ENCODE measurements around the gene CRNKL1. TPM values are rescaled to one million over a fixed set of nuclear protein-coding genes. Genes with fewer than 3 reads are reported as not detected.

Gene CRNKL1
- total and polyA plus RNA-seq, 2 donors (not counting 3 experiments of a cell fraction or from before 2014, with no cell fraction given): 4.9 to 22.3 TPM

DNA sequence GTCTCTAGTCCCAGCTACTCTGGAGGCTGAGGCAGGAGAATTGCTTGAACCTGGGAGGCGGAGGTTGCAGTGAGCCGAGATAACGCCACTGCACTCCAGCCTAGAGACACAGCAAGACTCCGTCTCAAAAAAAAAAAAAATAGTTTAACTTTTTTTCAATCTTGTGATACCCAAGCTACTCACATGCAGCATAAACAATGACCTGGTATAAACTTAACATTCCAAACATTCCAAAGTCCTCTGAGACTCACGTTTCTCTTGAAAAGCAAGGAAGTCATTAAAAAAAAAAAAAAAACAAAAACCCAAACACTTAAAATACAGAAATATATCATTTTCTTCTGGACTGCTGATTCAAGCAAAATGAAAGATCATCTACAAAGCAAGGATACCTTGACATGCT lies 14.3 kb downstream of the CRNKL1 start:
- POLR2A ChIA-PET: interaction anchor here (0.6 to 1.6 kb wide), 2 partner anchors 14 to 1449 kb away, joined by 5 to 11 read pairs; partner anchors contain the start of genes CFAP61 and CRNKL1
- Histone ChIP-seq H3K79me2 (ENCODE audit: control insufficient read depth, insufficient read depth, low read length) (no peaks in the 10 kb centered on the region), H3K9me1 (replicated peaks; ENCODE audit: control insufficient read depth, extremely low read depth, insufficient read depth, low read length) (no peaks in the 10 kb centered on the region), H3K36me3 (ENCODE audit: control insufficient read depth in 2 of 2, extremely low read depth in 1 of 2, insufficient read depth in 2 of 2, low read length in 2 of 2) (peaks cover 29 to 48% of the 10 kb centered on the region in 2 experiments), H3K9me3 (replicated peaks; ENCODE audit: control insufficient read depth, insufficient read depth, low read length) (no peaks in the 10 kb centered on the region), H3K9ac (replicated peaks; ENCODE audit: extremely low read depth, insufficient read depth, low read length) (no peak overlapping the region), H2AFZ (ENCODE audit: low read depth, low read length) (no peak overlapping the region), H3K27ac (ENCODE audit: insufficient read depth, low read depth, low read length) (peak overlapping the region; percentile 25), H3K4me2 (ENCODE audit: insufficient read depth, low read length) (peak overlapping the region; percentile 20), H3K27me3 (ENCODE audit: control insufficient read depth in 2 of 2, insufficient read depth in 2 of 2, low read length in 2 of 2) (no peaks in the 10 kb centered on the region), H3K4me3 (replicated peaks in 1 of 3; ENCODE audit: insufficient read depth in 1 of 3, low read depth in 1 of 3, low read length in 3 of 3) (no peak overlapping the region), H4K20me1 (replicated peaks; ENCODE audit: control insufficient read depth, extremely low read depth, insufficient read depth, low read length) (no peaks in the 10 kb centered on the region), H3K4me1 (ENCODE audit: control insufficient read depth, extremely low read depth, insufficient read depth, low read length) (peaks cover 19% of the 10 kb centered on the region)
- BruUV-seq (replicated peaks): no TSS peak
- CTCF ChIA-PET: interaction anchor here (1.3 to 2.2 kb wide), 3 partner anchors 15 to 345 kb away, joined by 3 to 6 read pairs (median 4); partner anchors contain the start of genes CFAP61, CRNKL1 and NAA20
- intact Hi-C loops (cut with micrococcal nuclease): loop anchor here (1.0 kb wide), 2 partner anchors 14 to 21 kb away; partner anchors contain the start of genes CFAP61, CRNKL1 and NAA20
- TF ChIP-seq FOS (IDR thresholded peaks at IDR 0.05; ENCODE audit: borderline replicate concordance, insufficient read depth, low read length) (no peak), MYC (IDR thresholded peaks at IDR 0.05; ENCODE audit: low read depth, low read length) (no peak), POLR2AphosphoS5 (IDR thresholded peaks at IDR 0.05; ENCODE audit: insufficient read depth, low read depth, low read length) (no peak), POLR2A (IDR thresholded peaks at IDR 0.05; ENCODE audit: low read depth, low read length) (no peak), GATA2 (IDR thresholded peaks at IDR 0.05; ENCODE audit: insufficient read depth, insufficient read length, low read depth, low read length) (no peak), EZH2 (IDR thresholded peaks at IDR 0.05; ENCODE audit: borderline replicate concordance, low read depth, low read length, severe bottlenecking) (no peak), JUN (IDR thresholded peaks at IDR 0.05; ENCODE audit: borderline replicate concordance, insufficient read depth, insufficient read length, low read depth) (no peak)
- TF ChIP-seq, protein P1, sequence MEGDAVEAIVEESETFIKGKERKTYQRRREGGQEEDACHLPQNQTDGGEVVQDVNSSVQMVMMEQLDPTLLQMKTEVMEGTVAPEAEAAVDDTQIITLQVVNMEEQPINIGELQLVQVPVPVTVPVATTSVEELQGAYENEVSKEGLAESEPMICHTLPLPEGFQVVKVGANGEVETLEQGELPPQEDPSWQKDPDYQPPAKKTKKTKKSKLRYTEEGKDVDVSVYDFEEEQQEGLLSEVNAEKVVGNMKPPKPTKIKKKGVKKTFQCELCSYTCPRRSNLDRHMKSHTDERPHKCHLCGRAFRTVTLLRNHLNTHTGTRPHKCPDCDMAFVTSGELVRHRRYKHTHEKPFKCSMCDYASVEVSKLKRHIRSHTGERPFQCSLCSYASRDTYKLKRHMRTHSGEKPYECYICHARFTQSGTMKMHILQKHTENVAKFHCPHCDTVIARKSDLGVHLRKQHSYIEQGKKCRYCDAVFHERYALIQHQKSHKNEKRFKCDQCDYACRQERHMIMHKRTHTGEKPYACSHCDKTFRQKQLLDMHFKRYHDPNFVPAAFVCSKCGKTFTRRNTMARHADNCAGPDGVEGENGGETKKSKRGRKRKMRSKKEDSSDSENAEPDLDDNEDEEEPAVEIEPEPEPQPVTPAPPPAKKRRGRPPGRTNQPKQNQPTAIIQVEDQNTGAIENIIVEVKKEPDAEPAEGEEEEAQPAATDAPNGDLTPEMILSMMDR (IDR thresholded peaks at IDR 0.05; ENCODE audit: extremely low read depth in 1 of 2, insufficient read depth in 1 of 2, low read depth in 1 of 2, low read length in 2 of 2): no peak
- TF ChIP-seq, protein P2, sequence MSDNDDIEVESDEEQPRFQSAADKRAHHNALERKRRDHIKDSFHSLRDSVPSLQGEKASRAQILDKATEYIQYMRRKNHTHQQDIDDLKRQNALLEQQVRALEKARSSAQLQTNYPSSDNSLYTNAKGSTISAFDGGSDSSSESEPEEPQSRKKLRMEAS (IDR thresholded peaks at IDR 0.05; ENCODE audit: insufficient read depth, insufficient read length): no peak
- dilution Hi-C loops (cut with MboI; ENCODE audit: extremely low pct_ligation_motif_present, low sequenced_read_pairs): no loop called here
- FAIRE-seq (peak; percentile 40), DNase-seq (ENCODE audit: low read depth, low spot score) (peak; percentile 82)

All from endothelial cell of umbilical vein (primary cell).